ENCODE results near the gene CDK14. TPM values are rescaled to one million over a fixed set of nuclear protein-coding genes. Genes with fewer than 3 reads are reported as not detected.

Gene CDK14
- total RNA-seq, 1 experiment from 2014 or later = 39.1 TPM

- Histone ChIP-seq H3K27me3 (ENCODE audit: insufficient read depth, low read depth) (no peaks in the 10 kb centered on the region), H3K4me2 (no peak overlapping the region), H2AFZ (no peak overlapping the region), H3K9me3 (ENCODE audit: insufficient read depth, low read depth) (no peaks in the 10 kb centered on the region), H3K4me1 (replicated peaks; ENCODE audit: insufficient read depth) (no peaks in the 10 kb centered on the region), H4K20me1 (ENCODE audit: insufficient read depth) (no peaks in the 10 kb centered on the region), H3F3A (ENCODE audit: insufficient read depth, low read depth) (no peaks in the 10 kb centered on the region), H3K9me2 (ENCODE audit: insufficient read depth) (no peaks in the 10 kb centered on the region), H3K79me2 (ENCODE audit: low read depth) (no peaks in the 10 kb centered on the region), H3K27ac (no peak overlapping the region), H3K4me3 (no peak overlapping the region), H3K36me3 (ENCODE audit: low read depth) (no peaks in the 10 kb centered on the region)
- ChIA-PET CTCF (no interaction called here), POLR2A (ENCODE audit: unreplicated experiment) (no interaction called here)
- no TSS peak for BruUV-seq (replicated peaks)
- no peak for TF ChIP-seq EZH2 (IDR thresholded peaks at IDR 0.05; ENCODE audit: low read depth)
- DNase-seq = no peak
- intact Hi-C loops (cut with micrococcal nuclease; ENCODE audit: unreplicated experiment) = no loop called here
Measured at GRCh38 chr7:90994601-90995000, 398.5 kb downstream of the CDK14 start.

DNA sequence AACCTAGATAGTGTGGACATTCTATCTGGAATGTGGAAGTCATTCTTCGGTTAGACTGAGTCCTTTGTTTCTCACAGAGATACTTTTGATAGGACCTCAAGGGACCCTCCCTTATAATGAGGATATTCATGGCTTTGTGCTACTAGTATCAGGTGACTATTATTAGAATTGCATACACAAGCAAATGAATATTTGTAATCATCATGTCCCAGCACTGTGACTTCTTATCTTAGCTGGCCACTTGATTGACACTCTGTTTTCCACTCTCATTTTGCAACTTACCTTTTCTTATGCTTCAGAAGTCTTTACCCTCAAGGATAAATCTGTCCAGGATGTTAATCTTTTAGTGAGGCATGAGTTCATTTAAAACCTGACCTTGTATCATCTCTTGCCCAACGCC is 399.9 kb downstream of the CDK14 start:
- no peaks in the 10 kb centered on the region for H3K9me2 ChIP-seq (ENCODE audit: insufficient read depth)
- no peaks in the 10 kb centered on the region for H3K79me2 ChIP-seq (ENCODE audit: low read depth)
- no peak overlapping the region for H3K4me2 ChIP-seq
- TF ChIP-seq CTCF (conservative IDR thresholded peaks at IDR 0.05) = no peak
- no peak for TF ChIP-seq EZH2 (IDR thresholded peaks at IDR 0.05; ENCODE audit: low read depth)
- no peaks in the 10 kb centered on the region for H3K36me3 ChIP-seq (ENCODE audit: low read depth)
- no peaks in the 10 kb centered on the region for H3F3A ChIP-seq (ENCODE audit: insufficient read depth, low read depth)
- H3K4me1 ChIP-seq (replicated peaks; ENCODE audit: insufficient read depth) = no peaks in the 10 kb centered on the region
- no peak for DNase-seq
- H3K4me3 ChIP-seq = no peak overlapping the region
- H2AFZ ChIP-seq = no peak overlapping the region
- ChIA-PET CTCF (no interaction called here), POLR2A (ENCODE audit: unreplicated experiment) (no interaction called here)
- intact Hi-C loops (cut with micrococcal nuclease; ENCODE audit: unreplicated experiment) = no loop called here
- BruUV-seq (replicated peaks) = no TSS peak
- no peak overlapping the region for H3K27ac ChIP-seq
- H3K27me3 ChIP-seq (ENCODE audit: insufficient read depth, low read depth) = no peaks in the 10 kb centered on the region
- H4K20me1 ChIP-seq (ENCODE audit: insufficient read depth) = no peaks in the 10 kb centered on the region
- H3K9me3 ChIP-seq (ENCODE audit: insufficient read depth, low read depth) = no peaks in the 10 kb centered on the region

DNA sequence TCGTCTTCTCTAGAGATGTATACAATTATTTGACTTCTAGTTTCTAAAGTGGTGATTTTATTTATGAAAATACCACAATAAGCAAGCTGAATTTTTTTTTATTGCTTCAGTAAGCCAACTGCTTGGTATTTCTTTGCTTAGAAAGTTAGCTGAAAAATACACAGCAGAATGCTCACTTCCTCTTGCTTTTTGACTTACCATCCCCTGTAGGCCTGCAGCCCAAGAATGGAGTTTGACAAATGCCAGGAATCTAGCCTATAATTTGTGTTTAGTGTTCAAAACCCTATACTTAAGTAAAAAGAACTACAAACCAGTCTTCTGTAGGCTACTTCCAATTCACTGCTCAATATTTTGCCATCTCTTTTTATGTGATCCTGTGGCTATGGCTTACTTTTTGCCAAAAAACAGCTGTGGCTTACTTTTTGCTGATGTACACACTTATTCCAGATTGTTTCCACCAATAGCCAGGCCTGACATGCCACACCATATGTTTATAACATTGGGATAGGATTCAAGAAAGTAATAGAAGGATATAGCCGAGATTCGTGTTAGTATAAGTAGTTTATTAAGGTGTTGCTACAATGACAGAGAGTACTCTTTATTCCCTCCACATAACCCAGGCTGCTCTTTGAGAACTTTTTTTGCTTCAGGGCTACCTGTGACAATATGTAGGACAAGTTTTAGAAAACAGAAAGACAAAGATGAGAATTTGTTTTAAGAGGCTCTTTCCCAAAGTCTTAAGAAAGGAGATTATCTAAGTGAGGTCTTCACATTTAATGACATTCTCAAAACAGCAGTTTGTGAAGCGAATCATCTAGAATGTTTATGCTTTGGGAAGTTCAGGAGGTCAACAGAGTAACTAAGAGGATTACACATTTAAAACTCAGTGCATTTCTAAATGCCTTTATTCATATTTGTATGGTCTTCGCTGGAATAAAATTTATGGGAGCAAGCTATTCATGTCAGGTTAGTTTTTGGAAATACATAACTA is 404.2 kb downstream of the CDK14 start:
- no peaks in the 10 kb centered on the region for H3F3A ChIP-seq (ENCODE audit: insufficient read depth, low read depth)
- intact Hi-C loops (cut with micrococcal nuclease; ENCODE audit: unreplicated experiment) = no loop called here
- no peak overlapping the region for H3K27ac ChIP-seq
- H3K36me3 ChIP-seq (ENCODE audit: low read depth) = no peaks in the 10 kb centered on the region
- BruUV-seq (replicated peaks) = no TSS peak
- no peak overlapping the region for H3K4me2 ChIP-seq
- no peak for DNase-seq
- H4K20me1 ChIP-seq (ENCODE audit: insufficient read depth) = no peaks in the 10 kb centered on the region
- POLR2A ChIA-PET (ENCODE audit: unreplicated experiment) = interaction anchor here (0.6 kb wide), 1 partner anchor 398 kb away, joined by 3 read pairs; no protein-coding TSS in a partner anchor
- TF ChIP-seq EZH2 (IDR thresholded peaks at IDR 0.05; ENCODE audit: low read depth) (no peak), CTCF (conservative IDR thresholded peaks at IDR 0.05) (no peak)
- H3K9me3 ChIP-seq (ENCODE audit: insufficient read depth, low read depth) = no peaks in the 10 kb centered on the region
- H2AFZ ChIP-seq = no peak overlapping the region
- no peak overlapping the region for H3K4me3 ChIP-seq
- H3K4me1 ChIP-seq (replicated peaks; ENCODE audit: insufficient read depth) = no peaks in the 10 kb centered on the region
- CTCF ChIA-PET = interaction anchor here (0.6 kb wide), 1 partner anchor 404 kb away, joined by 4 read pairs; the partner anchor contains the start of gene CDK14
- no peaks in the 10 kb centered on the region for H3K27me3 ChIP-seq (ENCODE audit: insufficient read depth, low read depth)
- no peaks in the 10 kb centered on the region for H3K79me2 ChIP-seq (ENCODE audit: low read depth)
- H3K9me2 ChIP-seq (ENCODE audit: insufficient read depth) = no peaks in the 10 kb centered on the region
